ENCODE results near the gene ZNF80. TPM values are rescaled to one million over a fixed set of nuclear protein-coding genes. Genes with fewer than 3 reads are reported as not detected.
"Not testable (repeated sequence)": the region's sequence is repeated elsewhere in the genome, so short reads cannot be mapped to it uniquely, and the experiment has no call there.

Gene ZNF80
- total RNA-seq = under 1 TPM in 3 of 6 donors, not detected in 3; 0.09 to 0.44 (median 0.10) TPM

DNA sequence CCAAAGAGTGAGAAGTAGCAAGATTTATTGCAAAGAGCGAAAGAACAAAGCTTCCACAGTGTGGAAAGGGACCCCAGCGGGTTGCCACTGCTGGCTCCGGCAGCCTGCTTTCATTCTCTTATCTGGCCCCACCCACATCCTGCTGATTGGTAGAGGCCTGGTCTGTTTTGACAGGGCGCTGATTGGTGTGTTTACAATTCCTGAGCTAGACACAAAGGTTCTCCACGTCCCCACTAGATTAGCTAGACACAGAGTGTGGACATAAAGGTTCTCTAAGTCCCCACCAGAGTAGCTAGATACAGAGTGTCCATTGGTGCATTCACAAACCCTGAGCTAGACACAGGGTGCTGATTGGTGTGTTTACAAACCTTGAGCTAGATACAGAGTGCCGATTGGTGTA is at the start of gene ZNF80:
TSS of gene ZNF80 (minus strand) at position 101 of the 400 bp plus-strand sequence. CDS start 504 bp downstream, outside the sequence.
- not testable (repeated sequence) for ATAC-seq (ENCODE audit: low FRiP score in 2 of 2); H3K27ac ChIP-seq; H3K27me3 ChIP-seq; H3K9me3 ChIP-seq; H3K4me3 ChIP-seq; H3K4me1 ChIP-seq; H3K36me3 ChIP-seq; DNase-seq
- WGBS, 2 donors = 53 to 80% methylated on average over 2 to 4 of the region's 6 CpGs

DNA sequence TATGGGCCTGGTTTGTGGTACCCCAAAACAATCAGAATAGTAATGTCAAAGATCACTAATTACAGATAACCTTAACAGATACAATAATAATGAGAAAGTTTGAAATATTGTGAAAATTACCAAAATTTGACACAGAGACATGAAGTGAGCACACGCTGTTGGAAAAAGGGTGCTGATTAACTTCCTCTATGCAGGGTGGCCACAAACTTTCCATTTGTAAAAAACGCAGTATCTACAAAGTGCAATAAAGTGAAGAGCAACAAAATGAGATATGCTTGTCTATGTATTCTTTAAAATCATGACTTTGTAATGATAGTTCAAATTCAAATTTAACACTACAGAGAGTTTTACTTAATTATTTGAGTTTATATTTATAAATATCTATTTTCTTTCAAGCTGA is 48.9 kb upstream of the ZNF80 start:
- DNase-seq (no peak), ATAC-seq (ENCODE audit: low FRiP score in 2 of 2) (no peak)
- H3K27ac ChIP-seq = no peak overlapping the region
- H3K4me1 ChIP-seq = no peaks in the 10 kb centered on the region
- TF ChIP-seq, protein P1, sequence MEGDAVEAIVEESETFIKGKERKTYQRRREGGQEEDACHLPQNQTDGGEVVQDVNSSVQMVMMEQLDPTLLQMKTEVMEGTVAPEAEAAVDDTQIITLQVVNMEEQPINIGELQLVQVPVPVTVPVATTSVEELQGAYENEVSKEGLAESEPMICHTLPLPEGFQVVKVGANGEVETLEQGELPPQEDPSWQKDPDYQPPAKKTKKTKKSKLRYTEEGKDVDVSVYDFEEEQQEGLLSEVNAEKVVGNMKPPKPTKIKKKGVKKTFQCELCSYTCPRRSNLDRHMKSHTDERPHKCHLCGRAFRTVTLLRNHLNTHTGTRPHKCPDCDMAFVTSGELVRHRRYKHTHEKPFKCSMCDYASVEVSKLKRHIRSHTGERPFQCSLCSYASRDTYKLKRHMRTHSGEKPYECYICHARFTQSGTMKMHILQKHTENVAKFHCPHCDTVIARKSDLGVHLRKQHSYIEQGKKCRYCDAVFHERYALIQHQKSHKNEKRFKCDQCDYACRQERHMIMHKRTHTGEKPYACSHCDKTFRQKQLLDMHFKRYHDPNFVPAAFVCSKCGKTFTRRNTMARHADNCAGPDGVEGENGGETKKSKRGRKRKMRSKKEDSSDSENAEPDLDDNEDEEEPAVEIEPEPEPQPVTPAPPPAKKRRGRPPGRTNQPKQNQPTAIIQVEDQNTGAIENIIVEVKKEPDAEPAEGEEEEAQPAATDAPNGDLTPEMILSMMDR (IDR thresholded peaks at IDR 0.05) = no peak
- no peak for TF ChIP-seq POLR2A (IDR thresholded peaks at IDR 0.05)
- no peak for TF ChIP-seq EP300 (IDR thresholded peaks at IDR 0.05)
- no peak for TF ChIP-seq POLR2AphosphoS5 (IDR thresholded peaks at IDR 0.05)
- no peaks in the 10 kb centered on the region for H3K27me3 ChIP-seq
- H3K36me3 ChIP-seq = no peaks in the 10 kb centered on the region
- 76 to 83% methylated on average over 2 of the region's 2 CpGs for WGBS, 2 donors
- no peaks in the 10 kb centered on the region for H3K9me3 ChIP-seq
- no peak overlapping the region for H3K4me3 ChIP-seq

DNA sequence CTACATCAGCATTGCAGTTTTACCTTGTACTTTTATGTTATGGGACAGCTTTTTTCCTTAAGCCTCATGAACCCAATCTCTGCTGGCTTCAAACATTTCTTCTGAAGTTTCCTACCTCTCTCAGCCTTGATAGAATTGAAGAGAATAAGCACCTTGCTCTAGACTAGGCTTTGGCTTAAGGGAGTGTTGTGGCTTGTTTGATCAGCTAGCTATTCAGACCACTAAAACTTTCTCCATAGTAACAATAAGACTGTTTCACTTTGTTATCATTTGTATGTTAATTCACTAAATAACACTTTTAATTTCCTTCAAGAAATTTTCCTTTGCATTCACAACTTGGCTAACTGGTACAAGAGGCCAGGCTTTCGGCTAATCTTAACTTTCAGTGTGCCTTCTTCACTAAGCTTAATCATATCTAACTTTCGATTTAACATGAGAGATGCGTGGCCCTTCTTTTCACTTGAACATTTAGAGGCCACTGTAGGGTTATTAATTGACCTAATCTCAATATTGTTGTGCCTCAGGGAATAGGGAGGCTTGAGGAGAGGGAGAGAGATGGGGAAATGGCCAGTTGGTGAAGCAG is 48.4 kb upstream of the ZNF80 start:
- no peaks in the 10 kb centered on the region for H3K9me3 ChIP-seq
- WGBS, 2 donors = 85% methylated on average over 3 of the region's 3 CpGs
- no peaks in the 10 kb centered on the region for H3K27me3 ChIP-seq
- TF ChIP-seq POLR2A (IDR thresholded peaks at IDR 0.05) (no peak), POLR2AphosphoS5 (IDR thresholded peaks at IDR 0.05) (no peak), EP300 (IDR thresholded peaks at IDR 0.05) (no peak)
- TF ChIP-seq, protein P1 (IDR thresholded peaks at IDR 0.05) = no peak
- no peak for DNase-seq
- H3K36me3 ChIP-seq = no peaks in the 10 kb centered on the region
- no peak overlapping the region for H3K4me3 ChIP-seq
- H3K27ac ChIP-seq = no peak overlapping the region
- no peak for ATAC-seq (ENCODE audit: low FRiP score in 2 of 2)
- no peaks in the 10 kb centered on the region for H3K4me1 ChIP-seq

DNA sequence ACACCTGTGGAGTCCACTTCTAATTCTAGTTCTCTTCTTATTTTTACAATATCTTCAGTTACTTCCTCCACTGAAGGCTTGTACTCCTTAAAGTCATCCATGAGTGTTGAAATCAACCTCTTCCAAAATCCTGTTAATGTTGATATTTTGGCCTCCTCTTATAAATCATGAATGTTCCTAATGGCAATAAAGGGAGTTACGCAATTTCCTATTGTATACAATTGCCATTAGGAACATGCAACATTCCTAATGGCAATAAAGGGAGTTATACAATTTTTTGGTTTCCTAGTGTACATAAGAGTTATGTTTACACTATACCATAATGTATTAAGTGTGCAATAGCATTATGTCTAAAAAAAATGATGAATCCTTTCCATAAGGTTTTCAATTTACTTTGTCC is 47.3 kb upstream of the ZNF80 start:
- H3K36me3 ChIP-seq = no peaks in the 10 kb centered on the region
- DNase-seq = no peak
- no peak overlapping the region for H3K27ac ChIP-seq
- no peak for ATAC-seq (ENCODE audit: low FRiP score in 2 of 2)
- TF ChIP-seq EP300 (IDR thresholded peaks at IDR 0.05) (no peak), POLR2AphosphoS5 (IDR thresholded peaks at IDR 0.05) (no peak), POLR2A (IDR thresholded peaks at IDR 0.05) (no peak)
- TF ChIP-seq, protein P1 (IDR thresholded peaks at IDR 0.05) = no peak
- no peaks in the 10 kb centered on the region for H3K4me1 ChIP-seq
- H3K27me3 ChIP-seq = no peaks in the 10 kb centered on the region
- 91 to 100% methylated on average over 1 of the region's 1 CpG for WGBS, 2 donors
- H3K9me3 ChIP-seq = no peaks in the 10 kb centered on the region
- no peak overlapping the region for H3K4me3 ChIP-seq

DNA sequence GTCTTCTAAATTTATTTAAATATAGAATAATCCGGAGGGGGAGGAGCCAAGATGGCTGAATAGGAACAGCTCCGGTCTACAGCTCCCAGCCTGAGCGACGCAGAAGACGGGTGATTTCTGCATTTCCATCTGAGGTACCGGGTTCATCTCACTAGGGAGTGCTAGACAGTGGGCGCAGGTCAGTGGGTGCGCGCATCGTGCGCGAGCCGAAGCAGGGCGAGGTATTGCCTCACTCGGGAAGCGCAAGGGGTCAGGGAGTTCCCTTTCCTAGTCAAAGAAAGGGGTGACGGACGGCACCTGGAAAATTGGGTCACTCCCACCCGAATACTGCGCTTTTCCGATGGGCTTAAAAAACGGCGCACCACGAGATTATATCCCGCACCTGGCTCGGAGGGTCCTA is 39.5 kb upstream of the ZNF80 start:
- H3K27me3 ChIP-seq; H3K4me3 ChIP-seq; H3K4me1 ChIP-seq; H3K27ac ChIP-seq; ATAC-seq (ENCODE audit: low FRiP score in 2 of 2); H3K36me3 ChIP-seq; H3K9me3 ChIP-seq: not testable (repeated sequence)
- 93 to 94% methylated on average over 4 to 26 of the region's 26 CpGs for WGBS, 2 donors
- peak in 1 of 2 donors; percentile 66 for DNase-seq

DNA sequence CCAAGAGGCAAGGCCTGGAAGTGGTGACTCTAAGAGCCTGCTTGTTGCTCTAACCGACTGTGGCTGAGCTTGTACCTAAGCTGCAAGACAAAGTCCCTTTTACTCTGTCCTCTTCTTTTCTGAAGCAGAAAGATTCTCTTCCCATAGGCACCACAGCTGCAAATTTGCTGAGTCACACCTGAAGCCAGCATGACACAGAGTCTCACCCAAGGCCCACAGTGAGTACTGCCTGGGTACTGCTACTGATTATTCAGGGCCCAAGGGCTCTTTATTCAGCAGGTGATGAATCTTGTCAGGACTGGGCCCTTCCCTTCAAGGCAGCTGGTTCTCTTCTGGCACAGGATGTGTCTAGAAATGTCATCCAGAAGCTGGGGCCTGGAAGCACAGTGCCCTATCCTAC is 37.6 kb upstream of the ZNF80 start:
- H3K27ac ChIP-seq = no peak overlapping the region
- H3K4me3 ChIP-seq = no peak overlapping the region
- H3K36me3 ChIP-seq = no peaks in the 10 kb centered on the region
- no peaks in the 10 kb centered on the region for H3K27me3 ChIP-seq
- TF ChIP-seq POLR2AphosphoS5 (IDR thresholded peaks at IDR 0.05) (no peak), EP300 (IDR thresholded peaks at IDR 0.05) (no peak), POLR2A (IDR thresholded peaks at IDR 0.05) (no peak)
- TF ChIP-seq, protein P1 (IDR thresholded peaks at IDR 0.05) = no peak
- DNase-seq = no peak
- whole genome bisulfite sequencing, 2 donors = 93% methylated on average over 1 of the region's 1 CpG; no CpG with 5 or more reads in 1 of the 2 donors
- H3K4me1 ChIP-seq = no peaks in the 10 kb centered on the region
- no peaks in the 10 kb centered on the region for H3K9me3 ChIP-seq
- no peak for ATAC-seq (ENCODE audit: low FRiP score in 2 of 2)

All from upper lobe of left lung (tissue), 6 donors.